Liver (tissue), 3 donors: Measurements from ENCODE around the gene WNT4.

Experiments used
- JUND ChIP-seq, 2 donors: IDR thresholded peaks; 2 replicates each; pipeline ENCODE4 v1.6.1; 2016; ENCODE audit warnings: antibody characterized with exemption in 2 of 2
- REST ChIP-seq: IDR thresholded peaks from 2 replicates; pipeline ENCODE4 v1.6.1; 2016; ENCODE audit warnings: antibody characterized with exemption, mild to moderate bottlenecking
- YY1 ChIP-seq: IDR thresholded peaks from 2 replicates; pipeline ENCODE4 v1.6.1; 2016; ENCODE audit warnings: antibody characterized with exemption, mild to moderate bottlenecking
- ZBTB33 ChIP-seq: IDR thresholded peaks from 2 replicates; pipeline ENCODE4 v1.6.1; 2016; ENCODE audit warnings: antibody characterized with exemption
- TF ChIP-seq, protein P1 (sequence below): fragments of 150-350 bp; IDR thresholded peaks from 2 replicates; pipeline ENCODE4 v1.5.1; 2017; ENCODE audit warnings: improper control_type of control experiment, low read depth, low read length; ENCODE audit not compliant: missing input control
- donor health status: healthy.
- donor health status: healthy.

- TF ChIP-seq, protein P1, sequence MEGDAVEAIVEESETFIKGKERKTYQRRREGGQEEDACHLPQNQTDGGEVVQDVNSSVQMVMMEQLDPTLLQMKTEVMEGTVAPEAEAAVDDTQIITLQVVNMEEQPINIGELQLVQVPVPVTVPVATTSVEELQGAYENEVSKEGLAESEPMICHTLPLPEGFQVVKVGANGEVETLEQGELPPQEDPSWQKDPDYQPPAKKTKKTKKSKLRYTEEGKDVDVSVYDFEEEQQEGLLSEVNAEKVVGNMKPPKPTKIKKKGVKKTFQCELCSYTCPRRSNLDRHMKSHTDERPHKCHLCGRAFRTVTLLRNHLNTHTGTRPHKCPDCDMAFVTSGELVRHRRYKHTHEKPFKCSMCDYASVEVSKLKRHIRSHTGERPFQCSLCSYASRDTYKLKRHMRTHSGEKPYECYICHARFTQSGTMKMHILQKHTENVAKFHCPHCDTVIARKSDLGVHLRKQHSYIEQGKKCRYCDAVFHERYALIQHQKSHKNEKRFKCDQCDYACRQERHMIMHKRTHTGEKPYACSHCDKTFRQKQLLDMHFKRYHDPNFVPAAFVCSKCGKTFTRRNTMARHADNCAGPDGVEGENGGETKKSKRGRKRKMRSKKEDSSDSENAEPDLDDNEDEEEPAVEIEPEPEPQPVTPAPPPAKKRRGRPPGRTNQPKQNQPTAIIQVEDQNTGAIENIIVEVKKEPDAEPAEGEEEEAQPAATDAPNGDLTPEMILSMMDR: no peak
- TF ChIP-seq REST (no peak), YY1 (no peak), JUND (IDR thresholded peaks at IDR 0.05) (no peak), ZBTB33 (no peak)
These were observed 9.5 kb downstream of the WNT4 start for GRCh38 chr1:22133247-22133930.
